Effector memory CD8-positive, alpha-beta T cell (primary cell): Measurements from ENCODE around the gene BUB1.
A peak's percentile ranks its signal among the peaks of the same experiment; 100 is the strongest.

Experiments
- ATAC-seq: fragments of 150-1000 bp; cut with Tn5 transposase; replicated peaks from 2 replicates; pipeline ENCODE4 v1.10.0; 2021; ENCODE audit warnings: mild to moderate bottlenecking, moderate library complexity
- DNase-seq, 3 experiments: peaks; one replicate each; pipeline ENCODE4 v3.0.0; 2021
- H3K27ac Mint-ChIP-seq, 2 donors: one replicate each; pipeline ENCODE4 v1.8.0; 2022; ENCODE audit warnings: mild to moderate bottlenecking in 2 of 2, mixed read lengths in 2 of 2, moderate library complexity in 2 of 2
- H3K27me3 Mint-ChIP-seq, 2 donors: one replicate each; pipeline ENCODE4 v1.8.0; 2022; ENCODE audit warnings: mixed read lengths in 2 of 2
- H3K36me3 Mint-ChIP-seq: one replicate; pipeline ENCODE4 v1.8.0; 2022; ENCODE audit warnings: mild to moderate bottlenecking, moderate library complexity, mixed read lengths; ENCODE audit not compliant: insufficient read depth
- H3K4me1 Mint-ChIP-seq, 2 donors: one replicate each; pipeline ENCODE4 v1.8.0; 2022; ENCODE audit warnings: low read depth in 2 of 2, mixed read lengths in 2 of 2
- H3K4me3 Mint-ChIP-seq, 2 donors: one replicate each; pipeline ENCODE4 v1.8.0; 2022; ENCODE audit warnings: mild to moderate bottlenecking in 2 of 2, mixed read lengths in 2 of 2, moderate library complexity in 2 of 2
- H3K9me3 Mint-ChIP-seq, 2 donors: one replicate each; pipeline ENCODE4 v1.8.0; 2022; ENCODE audit warnings: mixed read lengths in 2 of 2

BUB1 gene

GRCh38 chr2:110680709-110681108 lies 2.8 kb upstream of the BUB1 start:
- Mint-ChIP-seq H3K9me3 (no peaks in the 10 kb centered on the region), H3K4me3 (no peak overlapping the region), H3K27ac (no peak overlapping the region), H3K4me1 (peaks cover 13 to 17% of the 10 kb centered on the region in 2 donors), H3K27me3 (no peaks in the 10 kb centered on the region), H3K36me3 (peaks cover 16% of the 10 kb centered on the region)
- ATAC-seq (no peak), DNase-seq (no peak)

- Mint-ChIP-seq H3K36me3 (peaks cover 16% of the 10 kb centered on the region), H3K4me1 (peaks cover 18 to 22% of the 10 kb centered on the region in 2 donors), H3K27me3 (no peaks in the 10 kb centered on the region), H3K4me3 (peak overlapping the region; percentile 25 to 92), H3K27ac (no peak overlapping the region), H3K9me3 (no peaks in the 10 kb centered on the region)
- DNase-seq (no peak), ATAC-seq (no peak)
Observed at GRCh38 chr2:110679865-110680264, 2.0 kb upstream of the BUB1 start.

GRCh38 chr2:110679337-110679707 lies 1.5 kb upstream of the BUB1 start:
- ATAC-seq (no peak), DNase-seq (no peak)
- H3K27me3 Mint-ChIP-seq = no peaks in the 10 kb centered on the region
- peak overlapping the region; percentile 86 to 92 for H3K4me3 Mint-ChIP-seq
- peaks cover 21 to 26% of the 10 kb centered on the region in 2 donors for H3K4me1 Mint-ChIP-seq
- no peaks in the 10 kb centered on the region for H3K9me3 Mint-ChIP-seq
- peaks cover 16% of the 10 kb centered on the region for H3K36me3 Mint-ChIP-seq
- H3K27ac Mint-ChIP-seq = peak overlapping the region in 1 of 2 donors; percentile 96

- Mint-ChIP-seq H3K9me3 (no peaks in the 10 kb centered on the region), H3K4me3 (peak overlapping the region; percentile 86 to 92), H3K36me3 (peaks cover 16% of the 10 kb centered on the region), H3K27me3 (no peaks in the 10 kb centered on the region), H3K27ac (peak overlapping the region; percentile 88 to 96), H3K4me1 (peaks cover 21 to 26% of the 10 kb centered on the region in 2 donors)
- ATAC-seq (no peak), DNase-seq (peak in 1 of 3 experiments; percentile 16)
Observed at GRCh38 chr2:110678457-110679336, 834 bp upstream of the BUB1 start.

GRCh38 chr2:110677080-110677479 lies 783 bp downstream of the BUB1 start:
- H3K27me3 Mint-ChIP-seq = no peaks in the 10 kb centered on the region
- H3K36me3 Mint-ChIP-seq = peaks cover 16% of the 10 kb centered on the region
- peaks cover 21 to 26% of the 10 kb centered on the region in 2 donors for H3K4me1 Mint-ChIP-seq
- ATAC-seq (no peak), DNase-seq (no peak)
- H3K9me3 Mint-ChIP-seq = no peaks in the 10 kb centered on the region
- H3K27ac Mint-ChIP-seq = peak overlapping the region; percentile 88 to 96
- peak overlapping the region; percentile 86 to 92 for H3K4me3 Mint-ChIP-seq

- H3K4me3 Mint-ChIP-seq = no peak overlapping the region
- ATAC-seq (peak; percentile 2), DNase-seq (peak in 2 of 3 experiments; percentile 6 to 11)
- H3K27me3 Mint-ChIP-seq = no peaks in the 10 kb centered on the region
- no peaks in the 10 kb centered on the region for H3K9me3 Mint-ChIP-seq
- H3K36me3 Mint-ChIP-seq = peaks cover 16% of the 10 kb centered on the region
- H3K27ac Mint-ChIP-seq = peak overlapping the region; percentile 5 to 83
- H3K4me1 Mint-ChIP-seq = peaks cover 21 to 26% of the 10 kb centered on the region in 2 donors
Observed at GRCh38 chr2:110675679-110676078, 2.2 kb downstream of the BUB1 start.

GRCh38 chr2:110674620-110675555 lies 3.0 kb downstream of the BUB1 start:
- Mint-ChIP-seq H3K9me3 (no peaks in the 10 kb centered on the region), H3K4me1 (peaks cover 21 to 26% of the 10 kb centered on the region in 2 donors), H3K36me3 (peaks cover 16% of the 10 kb centered on the region), H3K27me3 (no peaks in the 10 kb centered on the region), H3K4me3 (peak overlapping the region; percentile 9 to 55), H3K27ac (peak overlapping the region; percentile 5 to 55)
- DNase-seq = peak; percentile 60 to 66 (median 64)
- peak; percentile 78 for ATAC-seq

GRCh38 chr2:110673201-110673600 lies 4.7 kb downstream of the BUB1 start:
- H3K36me3 Mint-ChIP-seq = peaks cover 14% of the 10 kb centered on the region
- peaks cover 17 to 19% of the 10 kb centered on the region in 2 donors for H3K4me1 Mint-ChIP-seq
- peak overlapping the region; percentile 38 to 72 for H3K27ac Mint-ChIP-seq
- no peaks in the 10 kb centered on the region for H3K9me3 Mint-ChIP-seq
- H3K27me3 Mint-ChIP-seq = no peaks in the 10 kb centered on the region
- ATAC-seq (no peak), DNase-seq (no peak)
- no peak overlapping the region for H3K4me3 Mint-ChIP-seq

- peaks cover 9 to 12% of the 10 kb centered on the region in 2 donors for H3K4me1 Mint-ChIP-seq
- H3K27me3 Mint-ChIP-seq = no peaks in the 10 kb centered on the region
- H3K36me3 Mint-ChIP-seq = peaks cover 3% of the 10 kb centered on the region
- H3K4me3 Mint-ChIP-seq = no peak overlapping the region
- DNase-seq (no peak), ATAC-seq (no peak)
- H3K27ac Mint-ChIP-seq = no peak overlapping the region
- H3K9me3 Mint-ChIP-seq = no peaks in the 10 kb centered on the region
Observed at GRCh38 chr2:110670826-110671225, 7.0 kb downstream of the BUB1 start.

- Mint-ChIP-seq H3K27ac (peak overlapping the region; percentile 2 to 30), H3K27me3 (no peaks in the 10 kb centered on the region), H3K4me1 (peaks cover 0 to 4% of the 10 kb centered on the region in 2 donors), H3K36me3 (peaks cover 3% of the 10 kb centered on the region), H3K9me3 (no peaks in the 10 kb centered on the region), H3K4me3 (no peak overlapping the region)
- DNase-seq (no peak), ATAC-seq (no peak)
Observed at GRCh38 chr2:110669079-110669478, 8.8 kb downstream of the BUB1 start.

- no peak overlapping the region for H3K4me3 Mint-ChIP-seq
- no peaks in the 10 kb centered on the region for H3K9me3 Mint-ChIP-seq
- no peak for DNase-seq
- H3K27me3 Mint-ChIP-seq = no peaks in the 10 kb centered on the region
- no peak overlapping the region for H3K27ac Mint-ChIP-seq
- H3K4me1 Mint-ChIP-seq = peaks cover 0 to 4% of the 10 kb centered on the region in 2 donors
- no peak for ATAC-seq
- H3K36me3 Mint-ChIP-seq = peaks cover 3% of the 10 kb centered on the region
Observed at GRCh38 chr2:110667071-110667470, 10.8 kb downstream of the BUB1 start.

- Mint-ChIP-seq H3K4me1 (peaks cover 0 to 4% of the 10 kb centered on the region in 2 donors), H3K27ac (peak overlapping the region in 1 of 2 donors; percentile 53), H3K27me3 (no peaks in the 10 kb centered on the region), H3K4me3 (no peak overlapping the region), H3K9me3 (no peaks in the 10 kb centered on the region), H3K36me3 (peaks cover 5% of the 10 kb centered on the region)
- DNase-seq = no peak
- no peak for ATAC-seq
Observed at GRCh38 chr2:110664135-110664534, 13.7 kb downstream of the BUB1 start.

- peaks cover 5 to 7% of the 10 kb centered on the region in 2 donors for H3K4me1 Mint-ChIP-seq
- H3K9me3 Mint-ChIP-seq = no peaks in the 10 kb centered on the region
- H3K27me3 Mint-ChIP-seq = no peaks in the 10 kb centered on the region
- ATAC-seq (no peak), DNase-seq (no peak)
- peaks cover 6% of the 10 kb centered on the region for H3K36me3 Mint-ChIP-seq
- peak overlapping the region in 1 of 2 donors; percentile 46 for H3K27ac Mint-ChIP-seq
- H3K4me3 Mint-ChIP-seq = no peak overlapping the region
Observed at GRCh38 chr2:110662560-110662959, 15.3 kb downstream of the BUB1 start.
